ENCODE measurements around the gene TXNRD2. TPM values are rescaled to one million over a fixed set of nuclear protein-coding genes. Genes with fewer than 3 reads are reported as not detected.

The TXNRD2 gene
- total RNA-seq, 2 experiments from 2014 or later = 24.7 to 28.9 TPM

GRCh38 chr22:19898145-19898544, 43.5 kb downstream of the TXNRD2 start:
- ChIA-PET CTCF (ENCODE audit: unreplicated experiment) (no interaction called here), POLR2A (interaction anchor here (0.7 to 1.1 kb wide), 2 partner anchors 15 to 125 kb away, joined by 4 to 6 read pairs; no protein-coding TSS in a partner anchor)

DNA sequence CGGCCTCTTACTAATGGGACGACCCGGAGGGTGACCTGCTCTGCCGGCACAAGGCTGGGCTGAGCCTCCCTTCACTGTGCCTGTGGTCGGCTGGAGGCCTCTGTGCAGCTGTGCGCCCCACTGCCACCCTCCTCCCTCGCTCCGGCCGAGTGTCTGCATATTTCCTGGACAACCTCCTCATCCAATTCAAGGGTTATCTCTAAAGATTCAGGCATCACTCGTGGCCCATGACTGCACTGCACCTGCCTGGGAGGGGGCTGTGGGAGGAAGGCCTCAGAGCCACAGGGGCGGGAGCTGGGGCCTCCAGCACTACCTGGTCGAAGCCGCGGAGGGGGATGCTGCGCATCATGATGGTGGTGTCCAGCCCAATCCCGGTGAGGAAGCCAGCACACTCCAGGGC, 43.9 kb downstream of the TXNRD2 start:
- Histone ChIP-seq H3K4me2 (ENCODE audit: low read length) (no peak overlapping the region), H3K4me1 (ENCODE audit: insufficient read depth, low read length, poor library complexity, severe bottlenecking) (peaks cover 56% of the 10 kb centered on the region), H3K4me3 (ENCODE audit: low read depth, low read length, poor library complexity, severe bottlenecking) (no peak overlapping the region), H2AFZ (ENCODE audit: low read length) (no peak overlapping the region), H3K36me3 (ENCODE audit: insufficient read depth, low read length) (peaks cover 21% of the 10 kb centered on the region), H3K27ac (ENCODE audit: low read depth, low read length, poor library complexity, severe bottlenecking) (no peak overlapping the region), H4K20me1 (ENCODE audit: insufficient read depth, low read length) (no peaks in the 10 kb centered on the region), H3K9me3 (ENCODE audit: low read length) (no peaks in the 10 kb centered on the region), H3K9me2 (ENCODE audit: insufficient read depth, low read length) (no peaks in the 10 kb centered on the region), H3K79me2 (ENCODE audit: insufficient read depth, low read depth, low read length) (peaks cover 7% of the 10 kb centered on the region; the same call in 1 of the 2 replicates)
- intact Hi-C loops (cut with micrococcal nuclease; ENCODE audit: unreplicated experiment) = no loop called here
- TF ChIP-seq EZH2phosphoT487 (IDR thresholded peaks at IDR 0.05; ENCODE audit: borderline replicate concordance, low read depth, low read length) = no peak
- TF ChIP-seq, protein P1, sequence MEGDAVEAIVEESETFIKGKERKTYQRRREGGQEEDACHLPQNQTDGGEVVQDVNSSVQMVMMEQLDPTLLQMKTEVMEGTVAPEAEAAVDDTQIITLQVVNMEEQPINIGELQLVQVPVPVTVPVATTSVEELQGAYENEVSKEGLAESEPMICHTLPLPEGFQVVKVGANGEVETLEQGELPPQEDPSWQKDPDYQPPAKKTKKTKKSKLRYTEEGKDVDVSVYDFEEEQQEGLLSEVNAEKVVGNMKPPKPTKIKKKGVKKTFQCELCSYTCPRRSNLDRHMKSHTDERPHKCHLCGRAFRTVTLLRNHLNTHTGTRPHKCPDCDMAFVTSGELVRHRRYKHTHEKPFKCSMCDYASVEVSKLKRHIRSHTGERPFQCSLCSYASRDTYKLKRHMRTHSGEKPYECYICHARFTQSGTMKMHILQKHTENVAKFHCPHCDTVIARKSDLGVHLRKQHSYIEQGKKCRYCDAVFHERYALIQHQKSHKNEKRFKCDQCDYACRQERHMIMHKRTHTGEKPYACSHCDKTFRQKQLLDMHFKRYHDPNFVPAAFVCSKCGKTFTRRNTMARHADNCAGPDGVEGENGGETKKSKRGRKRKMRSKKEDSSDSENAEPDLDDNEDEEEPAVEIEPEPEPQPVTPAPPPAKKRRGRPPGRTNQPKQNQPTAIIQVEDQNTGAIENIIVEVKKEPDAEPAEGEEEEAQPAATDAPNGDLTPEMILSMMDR (conservative IDR thresholded peaks at IDR 0.05; ENCODE audit: low read length) = no peak
- POLR2A ChIA-PET = interaction anchor here (1.0 to 1.8 kb wide), 3 partner anchors 11 to 125 kb away, joined by 4 to 9 read pairs (median 4); no protein-coding TSS in a partner anchor
- no peak for DNase-seq (ENCODE audit: low spot score)
- no TSS peak for BruUV-seq (replicated peaks)
- CTCF ChIA-PET (ENCODE audit: unreplicated experiment) = interaction anchor here (0.8 kb wide), 1 partner anchor 124 kb away, joined by 3 read pairs; no protein-coding TSS in a partner anchor

More at GRCh38 chr22:19898145-19898544, 43.5 kb downstream of the TXNRD2 start:
- Histone ChIP-seq H3K4me3 (ENCODE audit: low read depth, low read length, poor library complexity, severe bottlenecking) (no peak overlapping the region), H2AFZ (ENCODE audit: low read length) (no peak overlapping the region), H3K9me3 (ENCODE audit: low read length) (no peaks in the 10 kb centered on the region), H3K4me2 (ENCODE audit: low read length) (no peak overlapping the region), H3K79me2 (ENCODE audit: insufficient read depth, low read depth, low read length) (peaks cover 7% of the 10 kb centered on the region; the same call in 1 of the 2 replicates), H3K4me1 (ENCODE audit: insufficient read depth, low read length, poor library complexity, severe bottlenecking) (peaks cover 52% of the 10 kb centered on the region), H4K20me1 (ENCODE audit: insufficient read depth, low read length) (no peaks in the 10 kb centered on the region), H3K36me3 (ENCODE audit: insufficient read depth, low read length) (peaks cover 21% of the 10 kb centered on the region), H3K9me2 (ENCODE audit: insufficient read depth, low read length) (no peaks in the 10 kb centered on the region), H3K27ac (ENCODE audit: low read depth, low read length, poor library complexity, severe bottlenecking) (no peak overlapping the region)
- TF ChIP-seq EZH2phosphoT487 (IDR thresholded peaks at IDR 0.05; ENCODE audit: borderline replicate concordance, low read depth, low read length) = no peak
- TF ChIP-seq, protein P1 (conservative IDR thresholded peaks at IDR 0.05; ENCODE audit: low read length) = no peak
- BruUV-seq (replicated peaks) = no TSS peak
- no peak for DNase-seq (ENCODE audit: low spot score)
- intact Hi-C loops (cut with micrococcal nuclease; ENCODE audit: unreplicated experiment) = no loop called here

GRCh38 chr22:19896665-19897355, 44.8 kb downstream of the TXNRD2 start:
- Histone ChIP-seq H3K79me2 (ENCODE audit: insufficient read depth, low read depth, low read length) (peaks cover 7% of the 10 kb centered on the region; the same call in 1 of the 2 replicates), H3K9me2 (ENCODE audit: insufficient read depth, low read length) (no peaks in the 10 kb centered on the region), H3K4me1 (ENCODE audit: insufficient read depth, low read length, poor library complexity, severe bottlenecking) (peaks cover 66% of the 10 kb centered on the region), H3K4me3 (ENCODE audit: low read depth, low read length, poor library complexity, severe bottlenecking) (no peak overlapping the region), H2AFZ (ENCODE audit: low read length) (peak overlapping the region; percentile 45; the same call in 1 of the 2 replicates), H3K9me3 (ENCODE audit: low read length) (no peaks in the 10 kb centered on the region), H4K20me1 (ENCODE audit: insufficient read depth, low read length) (no peaks in the 10 kb centered on the region), H3K4me2 (ENCODE audit: low read length) (peak overlapping the region; percentile 63), H3K36me3 (ENCODE audit: insufficient read depth, low read length) (peaks cover 21% of the 10 kb centered on the region), H3K27ac (ENCODE audit: low read depth, low read length, poor library complexity, severe bottlenecking) (peak overlapping the region; percentile 78)
- intact Hi-C loops (cut with micrococcal nuclease; ENCODE audit: unreplicated experiment) = no loop called here
- no peak for TF ChIP-seq EZH2phosphoT487 (IDR thresholded peaks at IDR 0.05; ENCODE audit: borderline replicate concordance, low read depth, low read length)
- TF ChIP-seq, protein P1 (conservative IDR thresholded peaks at IDR 0.05; ENCODE audit: low read length) = peak; percentile 75
- POLR2A ChIA-PET = interaction anchor here (0.7 to 1.8 kb wide), 6 partner anchors 9 to 124 kb away, joined by 3 to 9 read pairs (median 4); no protein-coding TSS in a partner anchor
- no TSS peak for BruUV-seq (replicated peaks)
- CTCF ChIA-PET (ENCODE audit: unreplicated experiment) = interaction anchor here (0.8 to 1.4 kb wide), 4 partner anchors 10 to 167 kb away, joined by 3 to 7 read pairs (median 3); no protein-coding TSS in a partner anchor
- peak; percentile 87 for DNase-seq (ENCODE audit: low spot score)

All from OCI-LY7 (cell line).